Esophagus squamous epithelium (tissue), 4 donors: ENCODE data around the gene BCL2A1.

ENCODE experiments used
- POLR2A ChIP-seq, 4 donors: fragments of 450-650 bp; IDR thresholded peaks; one replicate each; pipeline ENCODE4 v1.6.1; 2017; ENCODE audit warnings: antibody characterized with exemption in 4 of 4, mild to moderate bottlenecking in 4 of 4, moderate library complexity in 3 of 4
- TF ChIP-seq, protein P1 (sequence below), 6 experiments: fragments of 450-650 bp in 4 of 6; fragments of 200-600 bp in 2 of 6; sonication (generic) in 2 of 6; IDR thresholded peaks; one replicate each; pipeline ENCODE4 v1.5.1; 2016 to 2019; ENCODE audit warnings: antibody characterized with exemption in 6 of 6, mild to moderate bottlenecking in 4 of 6, moderate library complexity in 4 of 6

DNA sequence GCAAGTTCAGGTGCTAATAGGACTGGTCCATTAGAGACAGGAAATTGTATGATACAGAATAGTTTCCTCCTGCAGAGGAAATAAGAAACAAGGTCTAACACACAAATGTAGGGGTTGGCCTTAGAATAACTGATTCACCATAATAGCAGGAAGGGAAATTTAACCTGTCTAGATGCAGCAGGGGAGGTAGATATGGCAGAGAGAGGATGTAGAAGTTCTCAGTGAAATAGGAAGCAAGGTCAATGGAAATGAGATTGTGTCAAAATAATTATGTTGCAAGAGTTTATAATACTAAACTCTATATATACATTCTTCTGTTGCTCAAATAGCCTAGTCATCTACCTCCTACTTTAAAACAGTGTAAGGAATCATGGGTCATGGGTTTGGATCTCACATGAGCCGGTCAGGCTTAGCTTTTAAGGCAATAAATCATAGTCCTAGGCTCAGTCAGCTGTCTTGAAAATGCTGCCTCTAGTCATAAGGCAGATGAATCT lies 17.0 kb downstream of the BCL2A1 start:
- TF ChIP-seq, protein P1, sequence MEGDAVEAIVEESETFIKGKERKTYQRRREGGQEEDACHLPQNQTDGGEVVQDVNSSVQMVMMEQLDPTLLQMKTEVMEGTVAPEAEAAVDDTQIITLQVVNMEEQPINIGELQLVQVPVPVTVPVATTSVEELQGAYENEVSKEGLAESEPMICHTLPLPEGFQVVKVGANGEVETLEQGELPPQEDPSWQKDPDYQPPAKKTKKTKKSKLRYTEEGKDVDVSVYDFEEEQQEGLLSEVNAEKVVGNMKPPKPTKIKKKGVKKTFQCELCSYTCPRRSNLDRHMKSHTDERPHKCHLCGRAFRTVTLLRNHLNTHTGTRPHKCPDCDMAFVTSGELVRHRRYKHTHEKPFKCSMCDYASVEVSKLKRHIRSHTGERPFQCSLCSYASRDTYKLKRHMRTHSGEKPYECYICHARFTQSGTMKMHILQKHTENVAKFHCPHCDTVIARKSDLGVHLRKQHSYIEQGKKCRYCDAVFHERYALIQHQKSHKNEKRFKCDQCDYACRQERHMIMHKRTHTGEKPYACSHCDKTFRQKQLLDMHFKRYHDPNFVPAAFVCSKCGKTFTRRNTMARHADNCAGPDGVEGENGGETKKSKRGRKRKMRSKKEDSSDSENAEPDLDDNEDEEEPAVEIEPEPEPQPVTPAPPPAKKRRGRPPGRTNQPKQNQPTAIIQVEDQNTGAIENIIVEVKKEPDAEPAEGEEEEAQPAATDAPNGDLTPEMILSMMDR (IDR thresholded peaks at IDR 0.05) = no peak
- TF ChIP-seq POLR2A (IDR thresholded peaks at IDR 0.05) = no peak
